KMS-11 (cell line): ENCODE measurements around the gene ANK3.

Experiments
- H2AFZ ChIP-seq: fragments of 200-600 bp; sonication (generic); 2 replicates; pipeline ENCODE4 v1.6.1; 2016; ENCODE audit warnings: antibody characterized with exemption, mixed run types, low read depth
- H3K27ac ChIP-seq: fragments of 200-600 bp; sonication (generic); 2 replicates; pipeline ENCODE4 v1.6.1; 2016; ENCODE audit warnings: mild to moderate bottlenecking, mixed run types
- H3K27me3 ChIP-seq: fragments of 200-600 bp; sonication (generic); 2 replicates; pipeline ENCODE4 v1.6.1; 2017; ENCODE audit warnings: mild to moderate bottlenecking, low read depth, mixed run types, moderate library complexity; ENCODE audit not compliant: insufficient read depth
- H3K36me3 ChIP-seq: fragments of 200-600 bp; sonication (generic); 2 replicates; pipeline ENCODE4 v1.6.1; 2017; ENCODE audit warnings: mild to moderate bottlenecking, mixed run types; ENCODE audit not compliant: insufficient read depth
- H3K4me1 ChIP-seq: fragments of 200-600 bp; sonication (generic); 2 replicates; pipeline ENCODE4 v1.6.1; 2016; ENCODE audit warnings: mild to moderate bottlenecking, low read depth, mixed run types; ENCODE audit not compliant: poor library complexity, severe bottlenecking
- H3K4me2 ChIP-seq: fragments of 200-600 bp; sonication (generic); 2 replicates; pipeline ENCODE4 v1.7.0; 2016; ENCODE audit warnings: mild to moderate bottlenecking, mixed run types
- H3K4me3 ChIP-seq: fragments of 200-600 bp; sonication (generic); IDR thresholded peaks from 2 replicates; pipeline ENCODE4 v1.6.1; 2017; ENCODE audit warnings: low read depth, low read length, mixed read lengths; ENCODE audit not compliant: insufficient read depth
- H3K79me2 ChIP-seq: fragments of 200-600 bp; sonication (generic); 2 replicates; pipeline ENCODE4 v1.6.1; 2016; ENCODE audit warnings: low read depth, mixed run types; ENCODE audit not compliant: insufficient read depth
- H3K9ac ChIP-seq: fragments of 200-600 bp; sonication (generic); 2 replicates; pipeline ENCODE4 v1.6.1; 2016; ENCODE audit warnings: mild to moderate bottlenecking, mixed run types
- H4K20me1 ChIP-seq: fragments of 200-600 bp; sonication (generic); 2 replicates; pipeline ENCODE4 v1.6.1; 2016; ENCODE audit warnings: mild to moderate bottlenecking, mixed run types; ENCODE audit not compliant: insufficient read depth
- TF ChIP-seq, protein P1 (sequence below): fragments of 200-600 bp; sonication (generic); conservative IDR thresholded peaks from 2 replicates; pipeline ENCODE4 v1.6.1; 2017; ENCODE audit warnings: low read depth, mild to moderate bottlenecking, antibody characterized with exemption, low read length, moderate library complexity, mixed read lengths

Gene ANK3

DNA sequence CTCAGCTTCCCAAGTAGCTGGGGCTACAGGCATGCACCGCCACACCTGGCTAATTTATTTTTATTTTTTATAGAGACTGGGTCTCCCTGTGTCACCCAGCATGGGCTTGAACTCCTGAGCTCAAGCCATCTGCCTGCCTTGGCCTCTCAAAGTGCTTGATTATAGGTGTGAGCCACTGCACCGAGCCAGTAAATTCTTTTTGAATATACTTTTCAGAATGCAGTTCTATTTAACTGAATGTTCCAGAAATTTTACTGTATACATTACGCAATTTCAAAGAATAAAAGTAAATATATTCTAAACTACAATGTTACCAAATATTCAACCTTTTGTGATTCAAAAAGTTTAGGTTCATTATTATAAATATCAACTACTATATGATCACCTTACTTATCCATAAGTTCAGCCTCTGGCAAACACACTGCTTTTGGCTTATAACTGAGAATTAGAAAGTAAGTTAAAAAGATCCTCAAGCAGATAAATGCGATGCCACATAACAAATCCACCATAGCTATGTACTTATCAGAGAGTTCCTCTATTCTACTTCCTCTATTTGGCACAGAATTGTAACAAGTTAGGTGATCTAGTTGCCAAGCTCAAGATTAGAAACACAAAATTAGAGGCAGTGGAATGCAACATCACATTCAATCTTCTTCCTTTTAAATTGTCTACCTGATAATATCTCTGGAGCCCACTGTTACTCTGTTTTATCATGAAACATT, 118.2 kb downstream of the ANK3 start:
- Histone ChIP-seq H3K27ac (no peak overlapping the region), H3K27me3 (no peaks in the 10 kb centered on the region), H3K79me2 (peaks cover 22% of the 10 kb centered on the region; the same call in 1 of the 2 replicates), H3K4me1 (peaks cover 10% of the 10 kb centered on the region), H3K9ac (no peak overlapping the region), H4K20me1 (peaks cover 4% of the 10 kb centered on the region; the same call in 1 of the 2 replicates), H2AFZ (no peak overlapping the region), H3K4me3 (no peak overlapping the region), H3K36me3 (peaks cover 11% of the 10 kb centered on the region), H3K4me2 (no peak overlapping the region)
- TF ChIP-seq, protein P1, sequence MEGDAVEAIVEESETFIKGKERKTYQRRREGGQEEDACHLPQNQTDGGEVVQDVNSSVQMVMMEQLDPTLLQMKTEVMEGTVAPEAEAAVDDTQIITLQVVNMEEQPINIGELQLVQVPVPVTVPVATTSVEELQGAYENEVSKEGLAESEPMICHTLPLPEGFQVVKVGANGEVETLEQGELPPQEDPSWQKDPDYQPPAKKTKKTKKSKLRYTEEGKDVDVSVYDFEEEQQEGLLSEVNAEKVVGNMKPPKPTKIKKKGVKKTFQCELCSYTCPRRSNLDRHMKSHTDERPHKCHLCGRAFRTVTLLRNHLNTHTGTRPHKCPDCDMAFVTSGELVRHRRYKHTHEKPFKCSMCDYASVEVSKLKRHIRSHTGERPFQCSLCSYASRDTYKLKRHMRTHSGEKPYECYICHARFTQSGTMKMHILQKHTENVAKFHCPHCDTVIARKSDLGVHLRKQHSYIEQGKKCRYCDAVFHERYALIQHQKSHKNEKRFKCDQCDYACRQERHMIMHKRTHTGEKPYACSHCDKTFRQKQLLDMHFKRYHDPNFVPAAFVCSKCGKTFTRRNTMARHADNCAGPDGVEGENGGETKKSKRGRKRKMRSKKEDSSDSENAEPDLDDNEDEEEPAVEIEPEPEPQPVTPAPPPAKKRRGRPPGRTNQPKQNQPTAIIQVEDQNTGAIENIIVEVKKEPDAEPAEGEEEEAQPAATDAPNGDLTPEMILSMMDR = no peak

DNA sequence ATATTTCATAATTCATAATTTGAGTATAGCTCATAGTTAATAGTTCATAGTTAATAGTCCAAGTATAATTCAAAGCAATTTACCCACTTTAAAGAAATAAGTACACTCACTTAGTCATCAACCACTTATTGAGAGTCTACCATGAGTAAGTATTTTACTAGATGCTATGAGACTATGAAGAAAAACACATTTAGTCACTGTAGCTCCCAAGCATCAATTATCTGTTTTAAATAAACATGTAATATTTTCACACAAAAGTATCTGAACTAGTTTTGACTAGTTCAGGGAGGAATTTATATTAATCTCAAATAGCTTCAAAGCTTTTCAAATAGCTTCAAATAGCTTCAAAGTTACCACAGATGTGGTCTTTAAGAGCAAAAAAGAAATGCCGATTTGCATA, 119.2 kb downstream of the ANK3 start:
- no peak overlapping the region for H2AFZ ChIP-seq
- H3K9ac ChIP-seq = no peak overlapping the region
- H3K27ac ChIP-seq = no peak overlapping the region
- H3K4me2 ChIP-seq = no peak overlapping the region
- peaks cover 3% of the 10 kb centered on the region; the same call in 1 of the 2 replicates for H3K36me3 ChIP-seq
- H3K4me3 ChIP-seq = no peak overlapping the region
- peaks cover 33% of the 10 kb centered on the region; the same call in 1 of the 2 replicates for H3K79me2 ChIP-seq
- H3K27me3 ChIP-seq = no peaks in the 10 kb centered on the region
- TF ChIP-seq, protein P1 = no peak
- peaks cover 14% of the 10 kb centered on the region for H3K4me1 ChIP-seq
- peaks cover 4% of the 10 kb centered on the region; the same call in 1 of the 2 replicates for H4K20me1 ChIP-seq

DNA sequence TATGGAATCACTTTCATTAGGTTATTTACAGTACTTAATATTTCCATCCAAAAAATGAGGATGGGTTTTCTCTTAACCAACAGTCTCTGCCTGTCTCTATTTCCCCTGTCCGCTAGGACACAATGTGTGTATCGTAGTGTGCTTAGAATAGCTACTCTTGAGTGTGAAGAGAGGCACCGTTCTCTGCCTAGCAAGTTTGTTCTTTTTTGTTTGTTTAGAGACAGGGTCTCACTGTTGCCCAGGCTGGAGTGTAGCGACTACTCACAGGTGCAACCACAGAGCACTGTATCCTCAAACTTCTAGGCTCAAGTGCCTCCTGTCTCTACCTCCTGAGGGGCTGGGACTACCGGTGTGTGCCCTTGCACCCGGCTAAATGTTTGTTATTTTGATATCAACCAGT, 121.9 kb downstream of the ANK3 start:
- TF ChIP-seq, protein P1 = no peak
- Histone ChIP-seq H3K36me3 (peaks cover 19% of the 10 kb centered on the region), H3K4me3 (no peak overlapping the region), H2AFZ (no peak overlapping the region), H3K4me1 (peaks cover 30% of the 10 kb centered on the region), H3K9ac (no peak overlapping the region), H3K79me2 (peaks cover 39% of the 10 kb centered on the region; the same call in 1 of the 2 replicates), H3K27me3 (no peaks in the 10 kb centered on the region), H3K4me2 (no peak overlapping the region), H4K20me1 (peaks cover 4% of the 10 kb centered on the region), H3K27ac (no peak overlapping the region)

DNA sequence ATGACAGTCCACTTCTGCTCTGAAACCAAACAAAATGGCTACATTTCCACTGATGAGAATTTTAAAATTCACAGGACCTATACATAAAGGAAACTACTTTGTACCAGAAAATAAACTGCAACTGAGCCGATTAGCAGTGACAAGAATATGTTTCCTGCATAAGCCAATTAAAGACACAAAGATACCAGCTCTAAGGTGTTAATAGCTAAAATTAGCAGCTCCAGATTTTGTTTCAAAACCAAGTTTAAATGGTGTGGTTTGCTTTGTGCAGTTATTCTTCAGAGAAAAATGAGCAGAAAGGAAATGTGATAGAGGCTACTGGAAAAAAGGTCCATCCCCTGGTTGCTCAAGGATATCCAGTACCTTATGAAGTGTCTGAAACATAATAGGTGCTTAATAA, 123.2 kb downstream of the ANK3 start:
- peaks cover 19% of the 10 kb centered on the region for H3K36me3 ChIP-seq
- no peaks in the 10 kb centered on the region for H3K27me3 ChIP-seq
- peaks cover 43% of the 10 kb centered on the region for H3K4me1 ChIP-seq
- TF ChIP-seq, protein P1 = no peak
- no peak overlapping the region for H2AFZ ChIP-seq
- H3K79me2 ChIP-seq = peaks cover 39% of the 10 kb centered on the region; the same call in 1 of the 2 replicates
- H4K20me1 ChIP-seq = peaks cover 4% of the 10 kb centered on the region
- no peak overlapping the region for H3K4me3 ChIP-seq
- H3K27ac ChIP-seq = no peak overlapping the region
- no peak overlapping the region for H3K9ac ChIP-seq
- no peak overlapping the region for H3K4me2 ChIP-seq
